GM21619 (cell line): ENCODE results near the gene RALGPS2.

Experiments used
- ATAC-seq: cut with Tn5 transposase; IDR thresholded peaks from one replicate; pipeline ENCODE4 v1.9.1; 2021; ENCODE audit not compliant: unreplicated experiment

Gene RALGPS2

GRCh38 chr1:178916448-178917174 lies 191.6 kb downstream of the RALGPS2 start:
- no peak for ATAC-seq

GRCh38 chr1:178918308-178918707 lies 193.3 kb downstream of the RALGPS2 start:
- ATAC-seq: no peak

- ATAC-seq: no peak
Observed at GRCh38 chr1:178918955-178919354, 193.9 kb downstream of the RALGPS2 start.

- ATAC-seq: no peak
Observed at GRCh38 chr1:178919581-178919980, 194.5 kb downstream of the RALGPS2 start.

- ATAC-seq: no peak
Observed at GRCh38 chr1:178921499-178921898, 196.5 kb downstream of the RALGPS2 start.

GRCh38 chr1:178923512-178923911 lies 198.5 kb downstream of the RALGPS2 start:
- no peak for ATAC-seq

- no peak for ATAC-seq
Observed at GRCh38 chr1:178926046-178926445, 201.0 kb downstream of the RALGPS2 start.

GRCh38 chr1:178927003-178927402 lies 202.0 kb downstream of the RALGPS2 start:
- no peak for ATAC-seq

- ATAC-seq: no peak
Observed at GRCh38 chr1:178928041-178928440, 203.0 kb downstream of the RALGPS2 start.

- no peak for ATAC-seq
Observed at GRCh38 chr1:178928976-178929375, 203.9 kb downstream of the RALGPS2 start.

GRCh38 chr1:178931858-178932551 lies 207.0 kb downstream of the RALGPS2 start:
- no peak for ATAC-seq

- ATAC-seq: no peak
Observed at GRCh38 chr1:178932552-178932906, 207.5 kb downstream of the RALGPS2 start.

- ATAC-seq: no peak
Observed at GRCh38 chr1:178933105-178933561, 208.1 kb downstream of the RALGPS2 start.

- ATAC-seq: no peak
Observed at GRCh38 chr1:178933709-178934490, 208.9 kb downstream of the RALGPS2 start.

GRCh38 chr1:178934546-178934945 lies 209.5 kb downstream of the RALGPS2 start:
- ATAC-seq: no peak

- ATAC-seq: no peak
Observed at GRCh38 chr1:178935610-178936009, 210.6 kb downstream of the RALGPS2 start.

- no peak for ATAC-seq
Observed at GRCh38 chr1:178937695-178938094, 212.7 kb downstream of the RALGPS2 start.

- no peak for ATAC-seq
Observed at GRCh38 chr1:178938101-178938958, 213.3 kb downstream of the RALGPS2 start.

- no peak for ATAC-seq
Observed at GRCh38 chr1:178938959-178939317, 213.9 kb downstream of the RALGPS2 start.

- no peak for ATAC-seq
Observed at GRCh38 chr1:178939338-178940067, 214.5 kb downstream of the RALGPS2 start.
